Activated CD4-positive, alpha-beta T cell treated with anti-CD3 and anti-CD28 coated beads for 4 hours (primary cell): Measurements from ENCODE around the gene ERO1B.

Experiments
- DNase-seq, 2 donors: peaks; one replicate each; pipeline ENCODE4 v3.0.0-alpha.2; 2020

The ERO1B gene

GRCh38 chr1:236176337-236177336, 105.1 kb downstream of the ERO1B start:
- DNase-seq: no peak

- DNase-seq: no peak
Observed at GRCh38 chr1:236175642-236176336, 106.0 kb downstream of the ERO1B start.

- DNase-seq: no peak
Observed at GRCh38 chr1:236173174-236173767, 108.5 kb downstream of the ERO1B start.

GRCh38 chr1:236172041-236172579, 109.6 kb downstream of the ERO1B start:
- no peak for DNase-seq

- no peak for DNase-seq
Observed at GRCh38 chr1:236168716-236169429, 112.9 kb downstream of the ERO1B start.

GRCh38 chr1:236167578-236167977, 114.2 kb downstream of the ERO1B start:
- no peak for DNase-seq

- DNase-seq: no peak
Observed at GRCh38 chr1:236167154-236167553, 114.6 kb downstream of the ERO1B start.

GRCh38 chr1:236166041-236166440, 115.7 kb downstream of the ERO1B start:
- DNase-seq: no peak
